Measurements from ENCODE around the gene PTPRR.

PTPRR gene

DNA sequence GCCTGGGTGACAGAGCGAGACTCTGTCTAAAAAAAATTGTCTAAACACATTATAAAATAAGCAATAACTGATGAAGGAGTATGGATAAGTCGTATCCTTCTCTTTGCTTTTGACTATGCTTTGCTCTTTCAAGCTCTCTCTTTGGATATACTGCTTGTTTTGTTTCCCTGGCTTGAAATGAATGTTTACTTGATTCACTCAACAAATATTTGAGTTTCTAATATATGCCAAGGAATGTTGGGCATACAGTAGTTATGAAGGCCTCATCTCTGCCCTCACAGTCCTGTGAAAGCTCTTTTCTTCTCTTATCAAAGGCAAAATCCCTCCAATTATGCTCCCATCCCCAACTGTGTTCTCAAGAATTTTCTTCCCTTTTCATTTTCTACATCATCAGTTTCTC lies 123.5 kb downstream of the PTPRR start:
- TF ChIP-seq, protein P1, sequence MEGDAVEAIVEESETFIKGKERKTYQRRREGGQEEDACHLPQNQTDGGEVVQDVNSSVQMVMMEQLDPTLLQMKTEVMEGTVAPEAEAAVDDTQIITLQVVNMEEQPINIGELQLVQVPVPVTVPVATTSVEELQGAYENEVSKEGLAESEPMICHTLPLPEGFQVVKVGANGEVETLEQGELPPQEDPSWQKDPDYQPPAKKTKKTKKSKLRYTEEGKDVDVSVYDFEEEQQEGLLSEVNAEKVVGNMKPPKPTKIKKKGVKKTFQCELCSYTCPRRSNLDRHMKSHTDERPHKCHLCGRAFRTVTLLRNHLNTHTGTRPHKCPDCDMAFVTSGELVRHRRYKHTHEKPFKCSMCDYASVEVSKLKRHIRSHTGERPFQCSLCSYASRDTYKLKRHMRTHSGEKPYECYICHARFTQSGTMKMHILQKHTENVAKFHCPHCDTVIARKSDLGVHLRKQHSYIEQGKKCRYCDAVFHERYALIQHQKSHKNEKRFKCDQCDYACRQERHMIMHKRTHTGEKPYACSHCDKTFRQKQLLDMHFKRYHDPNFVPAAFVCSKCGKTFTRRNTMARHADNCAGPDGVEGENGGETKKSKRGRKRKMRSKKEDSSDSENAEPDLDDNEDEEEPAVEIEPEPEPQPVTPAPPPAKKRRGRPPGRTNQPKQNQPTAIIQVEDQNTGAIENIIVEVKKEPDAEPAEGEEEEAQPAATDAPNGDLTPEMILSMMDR (conservative IDR thresholded peaks at IDR 0.05; ENCODE audit: low read length), result no peak
- no peak for TF ChIP-seq EZH2phosphoT487 (IDR thresholded peaks at IDR 0.05; ENCODE audit: borderline replicate concordance)
- Histone ChIP-seq H2AFZ (ENCODE audit: low read length) (no peak overlapping the region), H3K4me1 (ENCODE audit: insufficient read depth, low read length, poor library complexity, severe bottlenecking) (peaks cover 31% of the 10 kb centered on the region), H3K79me2 (ENCODE audit: insufficient read depth, low read length) (no peaks in the 10 kb centered on the region), H3K4me2 (ENCODE audit: low read depth, low read length, poor library complexity, severe bottlenecking) (no peak overlapping the region), H3K9me3 (ENCODE audit: insufficient read depth, low read depth, low read length) (no peaks in the 10 kb centered on the region), H4K20me1 (ENCODE audit: insufficient read depth, low read length, poor library complexity, severe bottlenecking) (no peaks in the 10 kb centered on the region), H3K9me2 (replicated peaks; ENCODE audit: low read depth, low read length) (no peaks in the 10 kb centered on the region), H3K36me3 (ENCODE audit: insufficient read depth, low read length) (no peaks in the 10 kb centered on the region), H3K27me3 (ENCODE audit: insufficient read depth, low read length, poor library complexity, severe bottlenecking) (no peaks in the 10 kb centered on the region), H3F3A (ENCODE audit: low read depth) (no peaks in the 10 kb centered on the region), H3K9ac (ENCODE audit: low read depth, low read length, poor library complexity, severe bottlenecking) (no peak overlapping the region), H3K4me3 (ENCODE audit: low read length, poor library complexity, severe bottlenecking) (no peak overlapping the region)

DNA sequence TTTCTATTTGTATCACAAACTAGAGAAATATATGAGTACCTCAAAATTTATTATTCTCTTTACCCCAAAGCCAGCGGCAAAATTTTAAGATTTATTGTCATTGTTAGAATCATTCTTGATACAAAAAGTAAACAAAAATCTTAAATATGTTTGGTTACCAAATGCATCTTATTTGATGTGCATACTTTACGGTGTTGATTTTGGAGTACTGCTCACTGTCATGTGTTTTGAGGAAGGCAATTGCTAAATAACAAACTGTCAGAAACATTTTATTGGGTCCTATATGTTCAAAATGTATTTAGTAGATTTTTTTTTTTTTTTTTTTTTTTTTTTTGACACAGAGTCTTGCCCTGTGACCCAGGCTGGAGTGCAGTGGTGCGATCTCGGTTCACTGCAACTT lies 124.9 kb downstream of the PTPRR start:
- Histone ChIP-seq H3F3A (ENCODE audit: low read depth) (no peaks in the 10 kb centered on the region), H3K4me2 (ENCODE audit: low read depth, low read length, poor library complexity, severe bottlenecking) (no peak overlapping the region), H3K27me3 (ENCODE audit: insufficient read depth, low read length, poor library complexity, severe bottlenecking) (no peaks in the 10 kb centered on the region), H4K20me1 (ENCODE audit: insufficient read depth, low read length, poor library complexity, severe bottlenecking) (no peaks in the 10 kb centered on the region), H3K9me3 (ENCODE audit: insufficient read depth, low read depth, low read length) (no peaks in the 10 kb centered on the region), H3K79me2 (ENCODE audit: insufficient read depth, low read length) (no peaks in the 10 kb centered on the region), H3K9ac (ENCODE audit: low read depth, low read length, poor library complexity, severe bottlenecking) (no peak overlapping the region), H3K9me2 (replicated peaks; ENCODE audit: low read depth, low read length) (no peaks in the 10 kb centered on the region), H3K36me3 (ENCODE audit: insufficient read depth, low read length) (no peaks in the 10 kb centered on the region), H2AFZ (ENCODE audit: low read length) (no peak overlapping the region), H3K4me1 (ENCODE audit: insufficient read depth, low read length, poor library complexity, severe bottlenecking) (peaks cover 45% of the 10 kb centered on the region), H3K4me3 (ENCODE audit: low read length, poor library complexity, severe bottlenecking) (no peak overlapping the region)
- TF ChIP-seq, protein P1 (conservative IDR thresholded peaks at IDR 0.05; ENCODE audit: low read length), result no peak
- no peak for TF ChIP-seq EZH2phosphoT487 (IDR thresholded peaks at IDR 0.05; ENCODE audit: borderline replicate concordance)

DNA sequence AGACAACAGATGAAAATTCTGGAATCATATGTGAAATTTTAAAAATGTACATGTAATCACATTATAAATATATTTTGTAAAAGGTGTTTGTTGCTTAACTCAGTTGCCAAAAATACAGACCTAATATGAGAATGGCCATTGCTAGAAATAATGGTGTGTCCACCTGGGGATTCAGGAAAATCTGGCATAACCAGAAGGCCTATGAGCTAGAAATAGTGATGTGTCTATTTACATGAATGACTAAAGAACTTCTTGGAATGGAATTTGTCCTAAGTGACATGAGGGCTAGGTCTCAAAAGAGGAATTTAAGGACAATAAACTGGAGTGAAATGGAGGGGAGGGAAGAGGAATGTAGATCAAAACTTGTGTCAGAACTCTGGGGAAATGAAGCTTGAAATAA lies 126.4 kb downstream of the PTPRR start:
- H3K9me3 ChIP-seq (ENCODE audit: insufficient read depth, low read depth, low read length), result no peaks in the 10 kb centered on the region
- no peaks in the 10 kb centered on the region for H3K36me3 ChIP-seq (ENCODE audit: insufficient read depth, low read length)
- H2AFZ ChIP-seq (ENCODE audit: low read length), result no peak overlapping the region
- H3K4me2 ChIP-seq (ENCODE audit: low read depth, low read length, poor library complexity, severe bottlenecking), result no peak overlapping the region
- H3K4me1 ChIP-seq (ENCODE audit: insufficient read depth, low read length, poor library complexity, severe bottlenecking), result peaks cover 40% of the 10 kb centered on the region
- no peaks in the 10 kb centered on the region for H3K27me3 ChIP-seq (ENCODE audit: insufficient read depth, low read length, poor library complexity, severe bottlenecking)
- H3K9me2 ChIP-seq (replicated peaks; ENCODE audit: low read depth, low read length), result no peaks in the 10 kb centered on the region
- TF ChIP-seq EZH2phosphoT487 (IDR thresholded peaks at IDR 0.05; ENCODE audit: borderline replicate concordance), result no peak
- TF ChIP-seq, protein P1 (conservative IDR thresholded peaks at IDR 0.05; ENCODE audit: low read length), result no peak
- H4K20me1 ChIP-seq (ENCODE audit: insufficient read depth, low read length, poor library complexity, severe bottlenecking), result no peaks in the 10 kb centered on the region
- H3K79me2 ChIP-seq (ENCODE audit: insufficient read depth, low read length), result no peaks in the 10 kb centered on the region
- no peaks in the 10 kb centered on the region for H3F3A ChIP-seq (ENCODE audit: low read depth)
- no peak overlapping the region for H3K4me3 ChIP-seq (ENCODE audit: low read length, poor library complexity, severe bottlenecking)
- H3K9ac ChIP-seq (ENCODE audit: low read depth, low read length, poor library complexity, severe bottlenecking), result no peak overlapping the region

Measured in Loucy (cell line).